Tibial nerve (tissue), 4 donors: ENCODE measurements around the gene DTYMK.

Experiments used
- CTCF ChIP-seq, 5 experiments: fragments of 200-600 bp in 3 of 5; fragments of 450-650 bp in 2 of 5; sonication (generic) in 3 of 5; IDR thresholded peaks; one replicate each; pipeline ENCODE4 v1.5.1; 2016 to 2019; ENCODE audit warnings: antibody characterized with exemption in 5 of 5, mild to moderate bottlenecking in 3 of 5, moderate library complexity in 2 of 5
- EP300 ChIP-seq, 2 donors: sonication (generic); formaldehyde crosslinking; IDR thresholded peaks; one replicate each; pipeline ENCODE4 v1.6.1; 2017; ENCODE audit warnings: antibody characterized with exemption in 2 of 2, mild to moderate bottlenecking in 1 of 2
- POLR2A ChIP-seq, 2 donors: fragments of 450-650 bp; IDR thresholded peaks; one replicate each; pipeline ENCODE4 v1.6.1; 2017; ENCODE audit warnings: antibody characterized with exemption in 2 of 2, mild to moderate bottlenecking in 2 of 2, moderate library complexity in 2 of 2

GRCh38 chr2:241638940-241639339 is 47.7 kb downstream of the DTYMK start:
- no peak for TF ChIP-seq EP300 (IDR thresholded peaks at IDR 0.05)
- no peak for TF ChIP-seq CTCF (IDR thresholded peaks at IDR 0.05)
- TF ChIP-seq POLR2A (IDR thresholded peaks at IDR 0.05), result no peak
